DND-41 (cell line): ENCODE measurements around the gene DSTN.

ENCODE experiments used
- CTCF ChIP-seq: IDR thresholded peaks from 2 replicates; pipeline ENCODE4 v1.5.1; 2012; ENCODE audit warnings: borderline replicate concordance, low read length, moderate library complexity, mild to moderate bottlenecking; ENCODE audit not compliant: poor library complexity, severe bottlenecking; ENCODE audit errors: extremely low read depth
- EZH2 ChIP-seq: IDR thresholded peaks from 3 replicates; pipeline ENCODE4 v1.6.1; 2012; ENCODE audit warnings: borderline replicate concordance, low read depth, mild to moderate bottlenecking, moderate library complexity, low read length, inconsistent platforms; ENCODE audit not compliant: severe bottlenecking

GRCh38 chr20:17576215-17576614 is 6.3 kb downstream of the DSTN start:
- TF ChIP-seq CTCF (no peak), EZH2 (no peak)
